ENCODE results near the gene ZNF19.

ZNF19 gene

GRCh38 chr16:71426880-71427615 is 62.1 kb downstream of the ZNF19 start:
- Histone ChIP-seq H3K4me3 (ENCODE audit: low read depth, low read length) (no peak overlapping the region), H3K27ac (no peak overlapping the region), H3K27me3 (replicated peaks) (no peaks in the 10 kb centered on the region), H3K36me3 (replicated peaks) (no peaks in the 10 kb centered on the region)
- TF ChIP-seq CTCF (IDR thresholded peaks at IDR 0.05; ENCODE audit: low read depth, low read length, missing control alignments) = no peak
- DNase-seq = no peak
- in situ Hi-C loops (cut with HindIII; ENCODE audit: low pct_ligation_motif_present, low sequenced_read_pairs) = no loop called here

DNA sequence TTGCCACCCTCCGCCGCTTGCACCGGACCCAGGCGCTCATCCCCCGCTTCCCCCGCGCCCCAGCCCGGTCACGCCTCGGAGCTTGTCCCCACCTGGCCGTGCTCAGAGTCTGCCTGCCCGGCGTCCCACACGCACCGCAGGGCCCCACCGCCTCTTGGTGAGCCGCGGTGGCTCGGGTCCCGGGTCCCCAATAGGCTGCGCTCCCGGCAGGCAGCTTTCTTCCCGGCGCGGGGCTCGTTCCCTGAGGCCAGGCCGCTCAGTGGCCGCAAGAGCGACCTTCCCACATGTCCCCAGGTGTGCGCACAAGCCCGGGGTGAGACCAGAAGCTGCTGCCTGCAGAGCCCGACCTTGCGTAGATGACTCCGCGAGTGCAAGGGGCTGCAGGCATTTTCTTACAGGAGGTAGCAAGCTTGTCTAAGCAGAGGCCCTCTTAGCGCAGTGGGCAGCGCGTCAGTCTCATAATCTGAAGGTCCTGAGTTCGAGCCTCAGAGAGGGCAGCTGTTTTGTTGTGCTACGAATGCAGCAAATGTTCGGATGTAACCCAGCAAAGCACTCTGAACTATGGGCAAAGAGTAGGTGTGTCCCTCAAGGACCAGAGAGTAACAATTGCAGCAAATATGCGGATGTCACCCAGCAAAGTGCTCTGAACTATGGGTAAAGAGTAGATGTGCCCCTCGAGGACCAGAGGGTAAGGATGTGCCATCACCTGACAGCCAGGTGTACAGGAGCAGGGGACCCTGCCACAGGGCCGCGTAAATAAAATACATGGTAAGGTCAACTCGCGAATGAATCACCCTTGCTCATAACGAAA is 62.9 kb downstream of the ZNF19 start:
- Histone ChIP-seq H3K27ac (no peak overlapping the region), H3K36me3 (replicated peaks) (no peaks in the 10 kb centered on the region), H3K27me3 (replicated peaks) (no peaks in the 10 kb centered on the region), H3K4me3 (ENCODE audit: low read depth, low read length) (peak overlapping the region; percentile 61)
- peak; percentile 94 for DNase-seq
- in situ Hi-C loops (cut with HindIII; ENCODE audit: low pct_ligation_motif_present, low sequenced_read_pairs) = no loop called here
- no peak for TF ChIP-seq CTCF (IDR thresholded peaks at IDR 0.05; ENCODE audit: low read depth, low read length, missing control alignments)

DNA sequence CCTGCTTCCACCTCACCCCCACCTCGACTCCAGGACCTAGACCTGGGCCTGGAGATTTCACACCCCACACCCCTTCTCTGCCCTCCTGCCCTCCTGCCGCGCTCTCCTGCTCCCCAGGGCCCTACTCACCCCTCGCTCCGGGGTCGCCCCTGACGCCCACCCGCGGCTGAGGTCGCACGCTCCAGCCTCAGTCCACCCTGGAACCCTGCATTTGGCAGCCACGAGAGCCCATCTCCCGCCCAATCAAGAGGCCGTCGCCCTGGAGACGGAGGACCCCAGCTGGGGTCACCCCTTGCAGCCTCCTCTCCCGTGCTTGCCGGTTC is 63.4 kb downstream of the ZNF19 start:
- in situ Hi-C loops (cut with HindIII; ENCODE audit: low pct_ligation_motif_present, low sequenced_read_pairs) = no loop called here
- H3K36me3 ChIP-seq (replicated peaks) = no peaks in the 10 kb centered on the region
- no peak overlapping the region for H3K27ac ChIP-seq
- H3K4me3 ChIP-seq (ENCODE audit: low read depth, low read length) = peak overlapping the region; percentile 61
- no peak for DNase-seq
- no peak for TF ChIP-seq CTCF (IDR thresholded peaks at IDR 0.05; ENCODE audit: low read depth, low read length, missing control alignments)
- no peaks in the 10 kb centered on the region for H3K27me3 ChIP-seq (replicated peaks)

GRCh38 chr16:71424626-71425025 is 64.5 kb downstream of the ZNF19 start:
- H3K27ac ChIP-seq = no peak overlapping the region
- TF ChIP-seq CTCF (IDR thresholded peaks at IDR 0.05; ENCODE audit: low read depth, low read length, missing control alignments) = no peak
- in situ Hi-C loops (cut with HindIII; ENCODE audit: low pct_ligation_motif_present, low sequenced_read_pairs) = no loop called here
- H3K27me3 ChIP-seq (replicated peaks) = no peaks in the 10 kb centered on the region
- no peak overlapping the region for H3K4me3 ChIP-seq (ENCODE audit: low read depth, low read length)
- H3K36me3 ChIP-seq (replicated peaks) = no peaks in the 10 kb centered on the region
- DNase-seq = no peak

- Histone ChIP-seq H3K27ac (no peak overlapping the region), H3K27me3 (replicated peaks) (no peaks in the 10 kb centered on the region), H3K36me3 (replicated peaks) (no peaks in the 10 kb centered on the region), H3K4me3 (ENCODE audit: low read depth, low read length) (no peak overlapping the region)
- in situ Hi-C loops (cut with HindIII; ENCODE audit: low pct_ligation_motif_present, low sequenced_read_pairs) = no loop called here
- no peak for TF ChIP-seq CTCF (IDR thresholded peaks at IDR 0.05; ENCODE audit: low read depth, low read length, missing control alignments)
- DNase-seq = no peak
These were observed 65.3 kb downstream of the ZNF19 start for GRCh38 chr16:71423865-71424264.
